Hepatocyte (in vitro differentiated cells): ENCODE data around the gene ALX4.

Experiments
- EZH2 ChIP-seq: fragments of 200-600 bp; sonication (generic); IDR thresholded peaks from 2 replicates; pipeline ENCODE4 v1.6.1; 2016; ENCODE audit warnings: antibody characterized with exemption, mild to moderate bottlenecking, borderline replicate concordance
- EZH2phosphoT487 ChIP-seq: fragments of 200-600 bp; sonication (generic); IDR thresholded peaks from one replicate; pipeline ENCODE4 v1.6.1; 2018; ENCODE audit warnings: antibody characterized with exemption, mild to moderate bottlenecking, low read depth, moderate library complexity; ENCODE audit not compliant: unreplicated experiment, severe bottlenecking
- TF ChIP-seq, protein P1 (sequence below): fragments of 200-600 bp; sonication (generic); IDR thresholded peaks from 2 replicates; pipeline ENCODE4 v1.5.1; 2016; ENCODE audit warnings: antibody characterized with exemption, mild to moderate bottlenecking; ENCODE audit not compliant: poor library complexity

GRCh38 chr11:44243595-44244343 lies 66.2 kb downstream of the ALX4 start:
- TF ChIP-seq, protein P1, sequence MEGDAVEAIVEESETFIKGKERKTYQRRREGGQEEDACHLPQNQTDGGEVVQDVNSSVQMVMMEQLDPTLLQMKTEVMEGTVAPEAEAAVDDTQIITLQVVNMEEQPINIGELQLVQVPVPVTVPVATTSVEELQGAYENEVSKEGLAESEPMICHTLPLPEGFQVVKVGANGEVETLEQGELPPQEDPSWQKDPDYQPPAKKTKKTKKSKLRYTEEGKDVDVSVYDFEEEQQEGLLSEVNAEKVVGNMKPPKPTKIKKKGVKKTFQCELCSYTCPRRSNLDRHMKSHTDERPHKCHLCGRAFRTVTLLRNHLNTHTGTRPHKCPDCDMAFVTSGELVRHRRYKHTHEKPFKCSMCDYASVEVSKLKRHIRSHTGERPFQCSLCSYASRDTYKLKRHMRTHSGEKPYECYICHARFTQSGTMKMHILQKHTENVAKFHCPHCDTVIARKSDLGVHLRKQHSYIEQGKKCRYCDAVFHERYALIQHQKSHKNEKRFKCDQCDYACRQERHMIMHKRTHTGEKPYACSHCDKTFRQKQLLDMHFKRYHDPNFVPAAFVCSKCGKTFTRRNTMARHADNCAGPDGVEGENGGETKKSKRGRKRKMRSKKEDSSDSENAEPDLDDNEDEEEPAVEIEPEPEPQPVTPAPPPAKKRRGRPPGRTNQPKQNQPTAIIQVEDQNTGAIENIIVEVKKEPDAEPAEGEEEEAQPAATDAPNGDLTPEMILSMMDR, result no peak
- TF ChIP-seq EZH2phosphoT487 (no peak), EZH2 (no peak)
